ENCODE results near the gene FBXL20. TPM values are rescaled to one million over a fixed set of nuclear protein-coding genes. Genes with fewer than 3 reads are reported as not detected.

The FBXL20 gene
- total RNA-seq, 2 donors from 2014 or later: 11.4 to 21.4 TPM

DNA sequence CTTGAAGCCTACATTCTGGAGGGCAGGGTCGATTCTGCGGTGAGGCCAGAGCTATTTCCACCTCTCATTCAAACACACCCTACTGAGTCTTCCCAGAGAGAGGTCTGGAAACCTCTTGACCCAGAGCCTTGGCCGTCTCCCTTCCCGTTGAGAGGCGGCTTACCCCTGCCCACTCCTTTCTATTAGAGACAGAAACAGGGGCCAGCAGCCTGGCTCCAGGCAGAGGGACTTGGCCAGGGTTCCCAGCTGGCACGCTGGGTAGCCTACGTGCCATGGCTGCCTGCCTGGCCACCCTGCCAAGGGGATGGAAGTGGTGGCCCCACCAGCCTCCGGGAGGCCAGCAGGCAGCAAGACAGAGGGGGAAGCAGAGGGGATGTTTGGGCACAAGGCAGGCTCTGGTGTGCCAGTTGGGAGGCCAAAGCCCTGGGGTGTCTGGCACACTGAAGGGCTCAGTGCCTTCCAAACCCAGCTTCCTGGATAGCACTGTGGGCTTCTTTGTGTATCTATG lies 181.7 kb downstream of the FBXL20 start:
- intact Hi-C loops (cut with DNase I, micrococcal nuclease): no loop called here
- no peak for ATAC-seq
- DNase-seq: no peak

GRCh38 chr17:39218906-39219305 lies 182.5 kb downstream of the FBXL20 start:
- intact Hi-C loops (cut with DNase I, micrococcal nuclease): no loop called here
- DNase-seq (no peak), ATAC-seq (no peak)

- ATAC-seq (no peak), DNase-seq (no peak)
- intact Hi-C loops (cut with DNase I, micrococcal nuclease): no loop called here
Measured at GRCh38 chr17:39217734-39218369, 183.6 kb downstream of the FBXL20 start.

GRCh38 chr17:39213852-39214251 lies 187.6 kb downstream of the FBXL20 start:
- DNase-seq: no peak
- peak; percentile 28 for ATAC-seq
- intact Hi-C loops (cut with DNase I, micrococcal nuclease): no loop called here

DNA sequence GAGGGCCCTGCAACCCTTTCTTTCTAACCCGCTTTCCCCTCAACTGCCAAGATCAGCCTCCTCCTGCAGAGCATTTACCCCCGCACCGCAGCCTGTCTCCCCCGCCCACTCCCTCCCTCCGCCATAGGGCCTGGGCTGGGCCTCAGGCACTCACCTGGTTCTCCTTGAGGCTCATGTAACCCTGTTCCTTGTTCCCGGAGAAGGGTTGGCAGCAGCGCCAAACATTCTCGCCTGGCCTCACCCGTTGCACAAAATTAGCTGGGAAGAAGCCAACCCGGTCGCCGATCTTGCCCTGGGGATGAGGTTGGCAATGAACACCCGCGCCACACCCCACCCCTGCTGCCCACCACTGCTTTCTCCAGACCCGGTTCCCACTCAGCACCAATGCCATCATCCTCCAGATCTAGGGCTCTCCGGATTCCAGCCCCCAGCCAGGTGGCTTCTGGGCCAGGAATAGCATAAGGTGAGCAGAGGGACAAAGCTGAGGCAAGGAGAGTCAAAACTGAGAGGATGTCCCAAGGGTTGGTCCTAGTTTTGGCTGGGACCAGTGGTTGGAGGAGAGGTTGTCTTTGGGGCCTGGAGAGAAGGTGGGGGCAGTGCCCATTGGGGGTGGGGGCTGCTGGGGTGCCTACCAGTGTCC lies 188.5 kb downstream of the FBXL20 start:
- intact Hi-C loops (cut with DNase I, micrococcal nuclease): no loop called here
- peak; percentile 30 for ATAC-seq
- DNase-seq: no peak

- intact Hi-C loops (cut with DNase I, micrococcal nuclease): no loop called here
- DNase-seq: no peak
- ATAC-seq: no peak
Measured at GRCh38 chr17:39212195-39212810, 189.1 kb downstream of the FBXL20 start.

DNA sequence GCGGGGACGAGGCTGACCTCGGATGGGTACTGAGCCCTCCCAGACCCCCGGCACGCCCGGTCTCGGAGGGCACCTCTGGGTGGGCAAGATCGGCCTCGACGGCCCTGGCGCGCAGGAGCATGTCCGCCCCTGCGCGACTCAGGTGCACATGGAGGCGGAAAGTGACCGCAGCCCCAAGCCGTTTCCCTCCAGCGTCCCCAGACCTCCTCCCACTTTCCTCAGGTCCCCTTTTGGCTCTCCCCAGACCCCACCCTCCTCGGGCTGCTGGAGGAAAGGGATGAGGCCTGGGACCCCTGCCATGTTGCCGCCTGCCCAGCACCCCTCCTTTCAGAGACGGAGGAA lies 191.4 kb downstream of the FBXL20 start:
- no peak for ATAC-seq
- no peak for DNase-seq
- intact Hi-C loops (cut with DNase I, micrococcal nuclease): no loop called here

GRCh38 chr17:39209317-39210092 lies 191.9 kb downstream of the FBXL20 start:
- intact Hi-C loops (cut with DNase I, micrococcal nuclease): loop anchor here in 1 of 2 donors (5.0 kb wide), 1 partner anchor 33 kb away; no protein-coding TSS in a partner anchor
- DNase-seq (peak; percentile 68 to 76), ATAC-seq (peak; percentile 31)

DNA sequence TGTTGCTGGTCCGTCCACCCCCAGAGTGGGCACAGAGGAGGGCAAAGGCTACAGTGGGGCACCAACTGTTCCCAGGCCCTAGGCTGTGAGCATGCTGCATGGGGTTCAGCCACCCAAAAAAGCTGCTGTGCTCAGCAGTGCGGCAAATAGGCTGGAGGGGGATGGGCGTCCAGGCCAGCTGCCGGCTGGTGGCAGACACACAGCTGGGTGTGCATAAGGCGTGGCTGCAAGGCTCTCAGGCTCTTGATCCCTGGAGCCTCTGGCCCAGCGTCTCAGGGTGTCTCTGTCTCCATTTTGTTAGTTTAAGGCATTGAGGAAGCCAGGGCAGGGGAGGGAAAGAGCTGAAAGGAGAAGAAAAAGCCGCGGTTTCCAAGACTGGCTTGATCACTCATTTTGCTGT lies 192.5 kb downstream of the FBXL20 start:
- ATAC-seq (peak; percentile 82), DNase-seq (peak; percentile 79 to 84)
- intact Hi-C loops (cut with DNase I, micrococcal nuclease): loop anchor here in 1 of 2 donors (5.0 kb wide), 1 partner anchor 33 kb away; no protein-coding TSS in a partner anchor

DNA sequence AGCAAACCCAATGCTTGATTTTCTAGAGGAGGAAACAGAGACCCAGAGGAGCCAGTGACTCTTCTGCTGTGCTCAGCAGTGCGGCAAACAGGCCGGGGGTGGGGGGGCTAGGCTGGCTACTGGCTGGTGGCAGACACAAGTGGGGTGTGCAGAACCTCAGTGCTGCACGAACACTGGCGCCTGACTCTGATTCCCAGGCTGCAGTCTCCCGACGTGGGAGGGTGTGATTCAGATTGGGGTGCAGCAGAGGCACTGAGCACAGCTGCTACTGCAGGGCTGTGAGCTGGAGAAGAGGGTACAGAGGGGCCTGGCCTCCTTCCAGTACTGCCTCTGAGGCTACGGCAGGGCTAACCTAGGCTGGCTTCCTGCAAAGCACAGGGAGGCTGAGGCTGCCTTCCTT lies 193.3 kb downstream of the FBXL20 start:
- ATAC-seq (peak; percentile 22), DNase-seq (no peak)
- intact Hi-C loops (cut with DNase I, micrococcal nuclease): loop anchor here in 1 of 2 donors (5.0 kb wide), 1 partner anchor 34 kb away; no protein-coding TSS in a partner anchor

DNA sequence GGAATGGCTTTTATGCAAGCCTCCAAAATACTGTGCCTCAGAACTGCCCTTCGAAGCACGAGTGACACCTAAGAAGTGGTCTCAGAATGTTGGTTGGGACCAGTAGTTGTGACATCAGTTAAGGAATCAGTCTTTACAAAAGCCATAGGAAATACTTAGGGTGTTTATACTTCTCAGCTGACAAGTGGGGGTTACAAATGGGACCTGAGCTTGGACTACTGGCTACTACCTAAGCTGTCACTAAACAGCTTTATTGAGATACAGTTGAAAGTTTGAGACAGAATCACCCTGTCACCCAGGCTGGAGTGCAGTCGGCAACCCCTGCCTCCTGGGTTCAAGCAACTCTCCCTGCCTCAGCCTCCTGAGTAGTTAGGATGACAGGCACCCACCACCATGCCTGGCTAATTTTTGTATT lies 196.3 kb downstream of the FBXL20 start:
- intact Hi-C loops (cut with DNase I, micrococcal nuclease): loop anchor here in 1 of 2 donors (5.0 kb wide), 1 partner anchor 37 kb away; no protein-coding TSS in a partner anchor
- no peak for ATAC-seq
- DNase-seq: no peak

DNA sequence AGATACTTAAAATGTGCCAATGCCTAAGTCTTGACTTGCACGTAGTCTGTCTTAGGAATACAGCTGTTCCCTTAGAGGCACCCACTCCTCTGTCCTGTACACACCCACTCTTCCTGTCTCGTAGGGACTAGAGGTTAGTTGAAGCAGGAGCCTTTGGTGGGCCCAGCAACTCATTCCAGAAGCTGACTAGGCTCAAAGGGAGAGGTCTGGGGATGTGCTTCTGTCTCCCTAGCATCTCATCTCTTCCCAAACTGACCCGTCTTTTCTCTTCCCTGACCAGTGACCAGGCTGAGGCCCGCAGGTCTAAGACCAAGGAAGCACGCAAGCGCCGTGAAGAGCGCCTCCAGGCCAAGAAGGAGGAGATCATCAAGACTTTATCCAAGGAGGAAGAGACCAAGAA lies 197.2 kb downstream of the FBXL20 start:
- no peak for ATAC-seq
- intact Hi-C loops (cut with DNase I, micrococcal nuclease): no loop called here
- no peak for DNase-seq

Other genes starting within 250 kb of the FBXL20 start
- 1 to 10 TPM; 2.3 to 5.0 TPM for gene PLXDC1, start 250.0 kb downstream of the FBXL20 start, total RNA-seq
- under 1 TPM in 1 of 2 donors, not detected in 1; 0.56 TPM for gene ARL5C, start 235.5 kb downstream of the FBXL20 start, total RNA-seq
- 10 to 100 TPM; 12.7 to 16.1 TPM for gene CACNB1, start 204.0 kb downstream of the FBXL20 start, total RNA-seq
- 1,000 to 10,000 TPM; 1,376 to 1,435 TPM for gene RPL19, start 201.3 kb downstream of the FBXL20 start, total RNA-seq
- gene STAC2, start 175.7 kb downstream of the FBXL20 start, total RNA-seq: under 1 TPM in 1 of 2 donors, not detected in 1; 0.17 TPM
- 10 to 100 TPM; 25.3 to 28.3 TPM for gene MED1, start 49.6 kb upstream of the FBXL20 start, total RNA-seq
- gene CDK12, start 59.9 kb upstream of the FBXL20 start, total RNA-seq: 10 to 100 TPM; 45.0 to 57.9 TPM
- under 1 TPM in 1 of 2 donors, not detected in 1; 0.12 TPM for gene NEUROD2, start 206.3 kb upstream of the FBXL20 start, total RNA-seq
- 100 to 1,000 TPM; 259 to 404 TPM for gene PPP1R1B, start 225.3 kb upstream of the FBXL20 start, total RNA-seq
- gene STARD3, start 235.5 kb upstream of the FBXL20 start, total RNA-seq: 10 to 100 TPM; 37.2 to 44.3 TPM